A549 (cell line): ENCODE results near the gene MBD3L2. TPM values are rescaled to one million over a fixed set of nuclear protein-coding genes. Genes with fewer than 3 reads are reported as not detected.

Experiments used
- ATAC-seq, 2 experiments: fragments of 200-7000 bp in 1 of 2; fragments of >200 bp in 1 of 2; cut with Nextera tagmentation in 1 of 2; cut with Tn5 transposase in 1 of 2; 3 replicates each; pipeline versions ENCODE4 v1.8.0 to v1.9.1; 2018 to 2020; ENCODE audit warnings: mild to moderate bottlenecking in 1 of 2, moderate library complexity in 1 of 2
- CTCF ChIA-PET: fragments of 300-600 bp; sonication (Branson Sonifier 250); formaldehyde crosslinking; extraction: SDS; loops from one replicate; lab custom pipeline; 2021; ENCODE audit warnings: antibody characterized with exemption, inconsistent platforms; lab: Yijun Ruan, JAX
- POLR2A ChIA-PET: fragments of 350-600 bp; formaldehyde crosslinking; extraction: SDS; loops from one replicate; lab custom pipeline; 2021; ENCODE audit warnings: antibody characterized with exemption, inconsistent platforms; lab: Yijun Ruan, JAX
- DNase-seq, 2 experiments: peaks; one replicate each; pipeline versions ENCODE4 v3.0.0 to v3.0.0-alpha.2; 2011 to 2016; ENCODE audit warnings: low read depth in 1 of 2, low spot score in 1 of 2
- FAIRE-seq: peaks from 2 replicates; lab custom pipeline; 2011; peaks lifted over from hg19 to GRCh38; lab: Jason Lieb, UNC
- H3K27ac ChIP-seq, 2 experiments: fragments of >200 bp; sonication (Bioruptor Twin); formaldehyde crosslinking; 3 replicates each; pipeline ENCODE4 v1.5.1; 2016 to 2017
- H3K4me1 ChIP-seq: fragments of >200 bp; sonication (Bioruptor Twin); formaldehyde crosslinking; 3 replicates; pipeline ENCODE4 v1.6.1; 2016
- H3K4me2 ChIP-seq: fragments of >200 bp; sonication (Bioruptor Twin); formaldehyde crosslinking; 3 replicates; pipeline ENCODE4 v1.6.1; 2016
- H3K4me3 ChIP-seq: fragments of >200 bp; sonication (Bioruptor Twin); formaldehyde crosslinking; 3 replicates; pipeline ENCODE4 v1.5.1; 2016
- H3K9me3 ChIP-seq: fragments of >200 bp; sonication (Bioruptor Twin); formaldehyde crosslinking; 3 replicates; pipeline ENCODE4 v1.6.1; 2016
- ATOH8 ChIP-seq: fragments of 250-450 bp; sonication (Bioruptor Pico); IDR thresholded peaks from 2 replicates; pipeline ENCODE4 v1.5.0; 2020; ENCODE audit warnings: low read depth, mild to moderate bottlenecking, moderate library complexity
- CHD4 ChIP-seq: fragments of 200-600 bp; sonication (generic); IDR thresholded peaks from 2 replicates; pipeline ENCODE4 v1.6.1; 2016; ENCODE audit warnings: antibody characterized with exemption, mild to moderate bottlenecking, borderline replicate concordance
- CTCF ChIP-seq: fragments of >200 bp; sonication (Bioruptor Twin); formaldehyde crosslinking; IDR thresholded peaks from 3 replicates; pipeline ENCODE4 v1.5.1; 2016
- FOSB ChIP-seq: fragments of 250-450 bp; sonication (Bioruptor Pico); IDR thresholded peaks from 2 replicates; pipeline ENCODE4 v1.5.0; 2020; ENCODE audit warnings: mild to moderate bottlenecking, moderate library complexity
- FOXS1 ChIP-seq: fragments of 250-450 bp; sonication (Bioruptor Pico); IDR thresholded peaks from 2 replicates; pipeline ENCODE4 v1.5.0; 2020; ENCODE audit warnings: mild to moderate bottlenecking, moderate library complexity
- HDAC2 ChIP-seq: fragments of 200-600 bp; sonication (generic); IDR thresholded peaks from 2 replicates; pipeline ENCODE4 v1.6.1; 2016
- HOXB5 ChIP-seq: fragments of 250-450 bp; sonication (Bioruptor Pico); IDR thresholded peaks from 2 replicates; pipeline ENCODE4 v1.5.0; 2020; ENCODE audit warnings: mild to moderate bottlenecking, moderate library complexity
- KDM1A ChIP-seq: fragments of 200-600 bp; sonication (generic); IDR thresholded peaks from 2 replicates; pipeline ENCODE4 v1.6.1; 2016; ENCODE audit warnings: low read depth, mild to moderate bottlenecking
- MYC ChIP-seq: IDR thresholded peaks from 2 replicates; pipeline ENCODE4 v1.6.1; 2012; ENCODE audit warnings: mild to moderate bottlenecking, inconsistent platforms, low read length, improper control_type of control experiment, borderline replicate concordance
- NFE2L2 ChIP-seq: fragments of 150-350 bp; conservative IDR thresholded peaks from 2 replicates; pipeline ENCODE4 v1.6.1; 2014; ENCODE audit warnings: low read length
- NPAS2 ChIP-seq: fragments of 250-450 bp; sonication (Bioruptor Pico); IDR thresholded peaks from 2 replicates; pipeline ENCODE4 v1.8.0; 2022; ENCODE audit warnings: mild to moderate bottlenecking, moderate library complexity, borderline replicate concordance
- PBX3 ChIP-seq: IDR thresholded peaks from 2 replicates; pipeline ENCODE4 v1.6.1; 2012
- RARB ChIP-seq: fragments of 250-450 bp; sonication (Bioruptor Pico); IDR thresholded peaks from 2 replicates; pipeline ENCODE4 v1.8.0; 2021; ENCODE audit warnings: mild to moderate bottlenecking, moderate library complexity
- RCOR1 ChIP-seq: fragments of 150-350 bp; IDR thresholded peaks from 2 replicates; pipeline ENCODE4 v1.6.1; 2014; ENCODE audit warnings: antibody characterized with exemption, low read length, low read depth
- RFX5 ChIP-seq: fragments of 450-650 bp; IDR thresholded peaks from 2 replicates; pipeline ENCODE4 v1.7.1; 2014; ENCODE audit warnings: antibody characterized with exemption, mild to moderate bottlenecking, moderate library complexity
- RNF2 ChIP-seq: fragments of 200-600 bp; sonication (generic); IDR thresholded peaks from 2 replicates; pipeline ENCODE4 v1.6.1; 2016; ENCODE audit warnings: low read depth, mild to moderate bottlenecking, antibody characterized with exemption, moderate library complexity, borderline replicate concordance
- USF2 ChIP-seq: fragments of 450-650 bp; IDR thresholded peaks from 2 replicates; pipeline ENCODE4 v1.6.1; 2014; ENCODE audit warnings: antibody characterized with exemption
- ZC3H11A ChIP-seq: fragments of 450-650 bp; IDR thresholded peaks from 2 replicates; pipeline ENCODE4 v1.6.1; 2014; ENCODE audit warnings: antibody characterized with exemption, mild to moderate bottlenecking
- ZNF302 ChIP-seq: fragments of 250-450 bp; sonication (Bioruptor Pico); IDR thresholded peaks from 2 replicates; pipeline ENCODE4 v1.9.0; 2021; ENCODE audit warnings: inconsistent platforms, mild to moderate bottlenecking, moderate library complexity
- ZSCAN20 ChIP-seq: fragments of 250-450 bp; sonication (Bioruptor Pico); IDR thresholded peaks from 2 replicates; pipeline ENCODE4 v1.8.0; 2022; ENCODE audit warnings: mild to moderate bottlenecking, moderate library complexity
- WGBS: methylation state at CpG from one replicate; pipeline ENCODE4 v1.1.6; 2017; ENCODE audit errors: missing lambda C conversion rate; 5-methylcytosine and 5-hydroxymethylcytosine counted together
- polyA plus RNA-seq, 4 experiments: library from polyadenylated mRNA; depleted of rRNA in 3 of 4; stranded (reverse); fragments of >200 nt; fragmentation: RNase III in 1 of 4; extraction: RNeasy Plus Mini Kit Qiagen cat#74134 plus additional on column Dnase treatment in 1 of 4; gene quantifications; 2 replicates in 3 of 4; 3 replicates in 1 of 4; pipeline ENCODE4 v1.2.3, GENCODE V29; 2011 to 2017

The MBD3L2 gene
- polyA plus RNA-seq, 2 of the 4 experiments (the other 2 are of a cell fraction) = not detected

GRCh38 chr19:7072541-7072940 is 23.4 kb downstream of the MBD3L2 start:
- Histone ChIP-seq H3K4me3 (no peak overlapping the region), H3K27ac (no peak overlapping the region), H3K9me3 (peaks cover 51% of the 10 kb centered on the region), H3K4me2 (no peak overlapping the region), H3K4me1 (no peaks in the 10 kb centered on the region)
- CTCF ChIA-PET = interaction anchor here (0.7 to 1.9 kb wide), 2 partner anchors 9 to 20 kb away, joined by 3 to 5 read pairs; no protein-coding TSS in a partner anchor
- TF ChIP-seq ZNF302 (CRISPR knock-in tag) (no peak), MYC (no peak), HDAC2 (no peak)
- ATAC-seq = no peak
- DNase-seq = no peak
- POLR2A ChIA-PET = no interaction called here
- FAIRE-seq = no peak
- WGBS = 92% methylated on average over 6 of the region's 6 CpGs

- TF ChIP-seq RNF2 = no peak
- TF ChIP-seq KDM1A = no peak
- TF ChIP-seq HDAC2 = no peak
- no peak for TF ChIP-seq CHD4
- no peak for TF ChIP-seq NFE2L2
- no peak for TF ChIP-seq NPAS2
- no peak for TF ChIP-seq ATOH8 (CRISPR knock-in tag)
- TF ChIP-seq HOXB5 (CRISPR knock-in tag) = no peak
- TF ChIP-seq ZC3H11A = no peak
- no peak for TF ChIP-seq FOSB (CRISPR knock-in tag)
- no peak for TF ChIP-seq MYC
- no peak for TF ChIP-seq FOXS1
- TF ChIP-seq CTCF = no peak
- no peak for FAIRE-seq
- Histone ChIP-seq H3K9me3 (peaks cover 70% of the 10 kb centered on the region), H3K27ac (no peak overlapping the region), H3K4me3 (no peak overlapping the region), H3K4me2 (no peak overlapping the region), H3K4me1 (no peaks in the 10 kb centered on the region)
- ATAC-seq = no peak
- ChIA-PET POLR2A (no interaction called here), CTCF (interaction anchor here (1.2 kb wide), 2 partner anchors 27 to 306 kb away, joined by 3 to 4 read pairs; no protein-coding TSS in a partner anchor)
- no peak for DNase-seq
- 98% methylated on average over 18 of the region's 29 CpGs for WGBS
Observed at GRCh38 chr19:7074705-7075282, 25.7 kb downstream of the MBD3L2 start.

GRCh38 chr19:7076151-7076550 is 27.0 kb downstream of the MBD3L2 start:
- no peak overlapping the region for H3K27ac ChIP-seq
- ATAC-seq (no peak), FAIRE-seq (no peak), DNase-seq (no peak)
- POLR2A ChIA-PET = no interaction called here
- TF ChIP-seq ZSCAN20 (CRISPR knock-in tag) (no peak), RFX5 (no peak), USF2 (no peak), FOSB (CRISPR knock-in tag) (no peak), NFE2L2 (no peak), RARB (CRISPR knock-in tag) (no peak), CHD4 (no peak), PBX3 (no peak), ATOH8 (CRISPR knock-in tag) (no peak), RCOR1 (no peak)
- no peaks in the 10 kb centered on the region for H3K4me1 ChIP-seq
- no peak overlapping the region for H3K4me3 ChIP-seq
- WGBS = 96% methylated on average over 5 of the region's 6 CpGs
- no peak overlapping the region for H3K4me2 ChIP-seq
- peaks cover 78% of the 10 kb centered on the region for H3K9me3 ChIP-seq
- CTCF ChIA-PET = no interaction called here
